Stimulated activated CD8-positive, alpha-beta memory T cell treated with anti-CD3 and anti-CD28 coated beads, Interleukin-7, amount 100 ng/mL, for 1 hour (primary cell): ENCODE data around the gene MEI1.
A peak's percentile ranks its signal among the peaks of the same experiment; 100 is the strongest.
"Not testable (repeated sequence)": the region's sequence is repeated elsewhere in the genome, so short reads cannot be mapped to it uniquely, and the experiment has no call there.

Experiments
- DNase-seq, 2 donors: peaks; one replicate each; pipeline ENCODE4 v3.0.0-alpha.2; 2020; ENCODE audit warnings: low read depth in 2 of 2

MEI1 gene

GRCh38 chr22:41699264-41700107, at the start of gene MEI1:
TSS of gene MEI1 (plus strand) at chr22:41699503. CDS start at chr22:41699539, 36 bp downstream.
- DNase-seq: peak; percentile 77 to 81

GRCh38 chr22:41650229-41650628, 49.1 kb upstream of the MEI1 start:
- DNase-seq: no peak

- DNase-seq: no peak
Measured at GRCh38 chr22:41650821-41651220, 48.5 kb upstream of the MEI1 start.

- DNase-seq: no peak
Measured at GRCh38 chr22:41654322-41654721, 45.0 kb upstream of the MEI1 start.

- DNase-seq: no peak
Measured at GRCh38 chr22:41656556-41656955, 42.7 kb upstream of the MEI1 start.

- no peak for DNase-seq
Measured at GRCh38 chr22:41657709-41658108, 41.6 kb upstream of the MEI1 start.

- DNase-seq: no peak
Measured at GRCh38 chr22:41658869-41659268, 40.4 kb upstream of the MEI1 start.

- no peak for DNase-seq
Measured at GRCh38 chr22:41659941-41660340, 39.4 kb upstream of the MEI1 start.

GRCh38 chr22:41660416-41660815, 38.9 kb upstream of the MEI1 start:
- DNase-seq: no peak

- no peak for DNase-seq
Measured at GRCh38 chr22:41661088-41661487, 38.2 kb upstream of the MEI1 start.

GRCh38 chr22:41661713-41662112, 37.6 kb upstream of the MEI1 start:
- DNase-seq: no peak

- DNase-seq: not testable (repeated sequence)
Measured at GRCh38 chr22:41663594-41663993, 35.7 kb upstream of the MEI1 start.

GRCh38 chr22:41664490-41664889, 34.8 kb upstream of the MEI1 start:
- no peak for DNase-seq

- DNase-seq: no peak
Measured at GRCh38 chr22:41664951-41665350, 34.4 kb upstream of the MEI1 start.

GRCh38 chr22:41668971-41669911, 30.1 kb upstream of the MEI1 start:
- DNase-seq: no peak

GRCh38 chr22:41672096-41672495, 27.2 kb upstream of the MEI1 start:
- not testable (repeated sequence) for DNase-seq

GRCh38 chr22:41672780-41673509, 26.4 kb upstream of the MEI1 start:
- DNase-seq: no peak

- DNase-seq: no peak
Measured at GRCh38 chr22:41674846-41675340, 24.4 kb upstream of the MEI1 start.

- DNase-seq: no peak
Measured at GRCh38 chr22:41676134-41676533, 23.2 kb upstream of the MEI1 start.

GRCh38 chr22:41681616-41682015, 17.7 kb upstream of the MEI1 start:
- no peak for DNase-seq

- peak; percentile 75 for DNase-seq
Measured at GRCh38 chr22:41682033-41682807, 17.1 kb upstream of the MEI1 start.
